Stimulated activated CD4-positive, alpha-beta T cell treated with anti-CD3 and anti-CD28 coated beads, TNF-alpha, amount 100 ng/mL, for 24 hours (primary cell): Measurements from ENCODE around the gene LYPD6B.

ENCODE experiments used
- DNase-seq, 3 experiments: peaks; one replicate each; pipeline ENCODE4 v3.0.0-alpha.2; 2020; ENCODE audit warnings: low read depth in 3 of 3

Gene LYPD6B

DNA sequence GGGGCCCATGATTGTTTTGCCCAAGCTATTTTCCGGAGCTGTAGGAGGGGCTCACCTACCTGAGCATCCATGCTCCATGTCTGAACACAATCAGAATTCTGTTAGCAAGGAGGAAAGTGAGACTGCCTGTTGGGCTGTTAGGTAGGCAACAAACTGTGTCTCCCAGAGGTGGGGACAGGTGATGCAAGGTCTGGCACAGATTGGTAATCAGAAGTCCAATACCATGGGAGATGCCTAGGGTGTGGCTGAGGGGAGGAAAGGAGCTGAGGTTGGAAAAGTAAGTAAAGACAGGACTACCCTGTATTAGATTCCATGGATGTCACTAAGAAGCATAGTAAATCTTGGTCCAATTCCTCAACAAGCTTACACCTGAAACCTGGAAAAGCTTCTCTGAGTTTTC lies 3.0 kb downstream of the LYPD6B start:
- no peak for DNase-seq

GRCh38 chr2:149042881-149043280 lies 4.4 kb downstream of the LYPD6B start:
- DNase-seq, result no peak

DNA sequence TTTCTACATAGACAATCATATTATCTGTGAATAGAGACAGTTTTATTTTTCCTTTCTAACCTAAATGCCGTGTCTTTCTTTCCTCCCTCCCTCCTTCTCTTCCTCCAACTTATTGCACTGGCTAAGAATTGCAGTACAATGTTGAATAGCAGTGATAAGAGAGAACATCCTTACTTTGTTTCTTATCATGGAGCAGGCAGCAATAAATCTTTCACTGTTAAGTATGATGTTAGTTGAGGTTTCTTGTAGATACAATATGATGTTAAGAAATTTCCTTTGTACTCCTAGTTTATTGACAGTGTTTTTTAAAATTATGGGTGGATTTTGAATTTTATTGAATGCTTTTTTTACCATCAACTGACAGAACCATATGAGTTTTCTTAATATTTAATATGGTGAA lies 6.0 kb downstream of the LYPD6B start:
- no peak for DNase-seq

DNA sequence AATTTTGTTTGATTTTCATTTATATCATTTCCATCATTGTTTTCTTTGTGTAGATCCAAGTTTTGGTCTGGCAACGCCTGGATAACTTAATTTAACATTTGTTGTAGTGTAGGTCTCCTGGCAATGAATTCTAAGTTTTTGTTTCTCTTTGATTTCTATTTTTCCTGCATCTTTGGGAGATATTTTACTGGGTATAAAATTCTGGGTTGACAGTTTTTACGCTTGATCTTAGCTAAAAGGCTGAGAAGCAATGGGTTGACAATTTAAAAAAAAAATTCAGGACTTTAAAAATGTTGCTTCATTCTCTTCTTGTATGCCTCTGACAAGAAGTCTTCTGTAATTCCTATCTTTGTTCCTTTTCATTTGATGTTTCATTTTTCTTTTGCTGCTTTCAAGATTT lies 8.6 kb downstream of the LYPD6B start:
- DNase-seq, result no peak

GRCh38 chr2:149049142-149049541 lies 10.6 kb downstream of the LYPD6B start:
- no peak for DNase-seq

- no peak for DNase-seq
Measured at GRCh38 chr2:149050188-149050587, 11.7 kb downstream of the LYPD6B start.

DNA sequence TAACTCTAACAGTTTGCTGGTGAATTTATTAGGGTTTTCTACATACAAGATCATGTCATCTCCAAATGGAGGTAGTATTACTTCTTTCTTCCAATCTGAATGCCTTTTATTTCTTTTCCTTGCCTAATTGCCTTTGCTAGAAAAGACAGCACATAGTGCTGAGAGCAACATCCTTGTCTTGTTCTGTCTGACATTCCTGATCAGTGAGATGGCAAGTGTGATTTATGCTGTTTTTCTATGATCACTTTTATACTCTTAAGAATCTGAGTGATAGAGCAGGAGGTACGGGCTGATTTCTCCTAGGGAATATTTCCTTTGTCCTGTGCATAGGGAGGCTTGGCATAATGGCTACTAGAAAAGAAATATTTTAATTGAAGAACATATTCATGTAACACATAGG lies 17.3 kb downstream of the LYPD6B start:
- DNase-seq, result no peak

- DNase-seq, result no peak
Measured at GRCh38 chr2:149056541-149057255, 18.2 kb downstream of the LYPD6B start.

DNA sequence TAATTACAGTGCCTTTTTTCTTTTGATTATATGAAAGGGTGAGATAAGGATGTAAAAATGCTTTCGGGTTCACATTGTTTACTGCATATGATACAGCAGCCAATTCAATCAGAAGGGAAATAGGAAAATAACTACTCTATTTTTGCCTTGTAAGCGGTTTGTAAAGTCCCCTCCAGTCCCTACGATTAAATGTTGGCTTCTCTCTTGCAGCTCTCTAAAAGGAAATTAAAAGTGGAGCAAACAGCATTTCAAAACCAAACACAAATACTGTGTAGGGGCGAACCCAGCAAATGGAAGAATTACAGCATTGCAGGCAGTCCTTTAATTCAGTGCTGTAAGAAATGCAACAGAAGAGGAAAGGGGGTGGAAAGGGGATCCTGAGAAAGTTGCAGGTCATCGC lies 18.9 kb downstream of the LYPD6B start:
- no peak for DNase-seq

DNA sequence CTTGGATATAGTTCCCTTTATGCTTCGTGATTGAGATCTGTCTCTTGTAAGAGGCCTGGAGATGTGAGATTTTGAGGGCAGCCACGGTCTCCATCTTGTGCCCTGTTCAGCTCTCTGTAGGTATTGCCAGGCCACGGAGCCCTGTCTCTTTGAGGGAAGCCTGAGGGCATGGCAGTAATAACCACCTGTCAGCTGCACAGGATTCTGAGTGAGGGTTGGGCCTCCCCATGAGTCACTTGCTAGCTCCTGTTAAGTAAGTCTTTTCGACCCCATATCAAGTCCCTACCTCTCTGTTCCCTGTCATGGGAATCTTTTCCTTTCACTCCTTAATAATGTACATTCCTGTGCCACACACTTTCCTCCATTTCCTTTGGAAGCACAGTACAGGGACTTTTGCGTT lies 20.4 kb downstream of the LYPD6B start:
- DNase-seq, result no peak

DNA sequence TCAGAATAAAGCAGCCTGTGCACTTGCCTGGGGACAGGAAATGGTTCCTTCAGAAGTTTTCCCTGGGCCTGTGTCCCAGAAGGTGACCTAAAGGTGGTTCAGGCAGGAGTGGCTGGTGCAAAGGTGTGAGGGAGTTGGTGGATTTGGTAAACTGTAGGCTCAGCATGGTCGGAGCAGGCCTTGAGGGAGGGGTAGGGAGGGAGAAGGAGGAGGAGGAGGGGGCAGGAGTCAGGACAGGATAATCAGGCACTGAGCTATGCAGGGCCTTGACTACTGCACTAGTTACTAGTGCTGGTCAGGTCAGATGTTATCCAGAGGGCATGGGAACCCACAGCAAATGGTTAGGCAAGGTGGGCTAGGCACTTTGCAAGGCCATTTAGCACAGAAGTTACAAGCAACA lies 21.3 kb downstream of the LYPD6B start:
- DNase-seq, result no peak

GRCh38 chr2:149061133-149061745 lies 22.7 kb downstream of the LYPD6B start:
- DNase-seq, result no peak

DNA sequence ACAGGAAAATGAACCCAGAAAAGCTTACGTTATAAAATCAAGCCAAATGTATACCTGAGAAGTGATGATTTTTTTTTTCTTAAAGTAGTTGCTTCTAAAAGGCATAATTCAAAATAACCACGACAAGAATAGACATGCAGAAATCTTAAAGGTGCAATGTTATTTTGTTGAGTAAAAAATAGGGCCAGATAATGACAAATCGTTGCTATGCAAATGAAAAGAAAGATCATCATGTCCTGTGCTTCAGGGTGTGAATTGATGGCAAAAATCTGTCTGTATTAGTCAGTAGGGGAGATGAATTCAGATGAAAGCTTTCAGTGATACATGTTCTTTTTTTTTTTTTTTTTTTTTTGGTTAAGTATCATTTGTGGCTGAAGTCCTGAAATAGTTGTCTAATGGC lies 24.0 kb downstream of the LYPD6B start:
- DNase-seq, result no peak

- no peak for DNase-seq
Measured at GRCh38 chr2:149063177-149063576, 24.7 kb downstream of the LYPD6B start.

- no peak for DNase-seq
Measured at GRCh38 chr2:149064365-149064841, 25.9 kb downstream of the LYPD6B start.

GRCh38 chr2:149064856-149065630 lies 26.5 kb downstream of the LYPD6B start:
- no peak for DNase-seq

DNA sequence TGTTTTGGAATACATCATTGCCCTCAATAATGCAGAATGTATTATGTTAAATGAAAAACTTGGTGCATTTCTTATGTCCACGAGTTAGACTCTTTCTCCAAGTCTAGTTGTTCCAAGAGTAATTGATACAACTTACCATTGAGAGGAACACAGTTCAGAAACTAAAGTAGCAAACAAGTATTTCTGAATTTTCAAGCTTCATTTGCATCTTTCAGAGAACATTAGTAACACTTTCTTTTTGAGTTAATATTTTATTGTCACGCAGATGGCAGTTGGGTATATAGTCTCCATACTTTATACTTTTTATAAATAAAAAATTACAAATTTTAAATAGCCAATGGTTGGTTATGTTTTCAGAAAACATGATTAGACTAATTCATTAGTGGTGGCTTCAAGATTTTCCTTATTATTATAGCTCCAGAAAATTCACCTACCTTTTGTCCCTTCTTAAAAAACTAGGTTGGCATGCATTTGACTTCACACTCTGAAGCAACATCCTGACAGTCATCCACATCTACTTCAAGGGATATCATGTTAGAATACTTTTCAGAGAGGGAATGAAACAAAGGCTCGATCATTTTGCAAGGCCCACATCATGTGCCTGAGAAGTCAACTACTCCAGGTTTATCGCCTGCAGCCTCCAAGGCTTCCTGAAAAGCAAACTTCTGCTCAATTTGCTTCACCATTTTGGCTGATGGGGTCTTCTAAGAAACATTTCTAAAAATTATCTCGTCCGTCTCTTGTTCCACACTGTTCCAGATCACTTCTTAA lies 29.9 kb downstream of the LYPD6B start:
- no peak for DNase-seq

DNA sequence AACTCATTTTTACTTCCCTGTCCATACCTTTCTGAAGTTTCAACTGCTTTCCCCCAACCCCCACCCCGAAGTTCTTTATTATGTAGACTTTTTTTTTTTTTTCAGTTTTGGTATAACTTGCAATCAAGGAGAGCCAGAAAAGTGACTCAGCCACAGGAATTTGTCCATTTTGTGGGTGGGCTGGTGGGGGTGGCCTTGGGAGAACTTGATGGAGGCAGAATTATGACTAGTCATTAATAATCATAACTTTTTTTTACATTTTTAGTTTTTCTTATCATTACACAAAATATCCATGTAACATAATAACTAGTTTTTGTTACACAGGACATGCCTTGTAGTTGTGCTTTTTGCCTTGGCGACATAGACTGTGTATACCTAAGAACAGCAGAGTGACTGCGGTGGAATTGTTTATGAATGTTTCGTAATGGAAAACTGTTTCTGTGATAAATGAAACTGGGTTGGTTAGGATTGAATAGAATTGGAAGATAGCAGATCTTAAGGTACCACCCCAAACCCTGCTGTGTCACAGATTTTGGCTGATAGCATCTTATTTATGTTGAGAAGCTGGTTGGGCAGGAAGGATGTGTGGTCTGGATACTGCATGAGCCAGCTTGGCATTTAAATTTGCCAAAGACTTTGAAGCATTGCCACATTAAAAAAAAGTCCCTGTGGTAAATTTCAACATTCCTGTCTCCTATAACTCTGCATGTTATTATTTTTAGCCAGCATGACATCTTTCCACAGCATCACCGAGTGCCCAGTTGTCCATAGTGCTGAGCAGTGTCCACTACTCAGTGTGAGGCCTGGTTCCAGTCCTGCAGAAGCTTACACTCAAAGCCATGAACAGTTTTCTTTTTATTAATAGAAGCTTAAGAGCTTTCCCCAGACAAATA lies 30.7 kb downstream of the LYPD6B start:
- peak in 1 of 3 experiments; percentile 9 for DNase-seq

- DNase-seq, result no peak
Measured at GRCh38 chr2:149070681-149071320, 32.3 kb downstream of the LYPD6B start.

DNA sequence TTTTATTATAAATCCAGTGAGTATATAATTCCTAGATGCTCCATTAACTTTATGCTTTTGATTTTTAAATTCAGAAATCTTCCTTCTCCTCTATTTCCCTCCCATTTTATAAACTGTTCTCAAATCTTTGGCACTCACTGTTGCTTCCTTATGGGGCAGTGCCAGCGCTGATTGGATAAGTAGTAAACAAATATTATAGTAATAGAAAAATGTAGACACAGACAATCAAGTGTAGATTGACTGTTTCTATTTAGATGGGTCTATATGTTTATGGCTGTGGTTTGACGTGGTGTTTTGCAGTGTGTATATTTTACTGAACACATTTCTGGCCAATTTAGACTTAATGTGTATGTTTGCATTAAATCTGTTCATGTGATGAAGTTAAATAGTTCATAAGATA lies 36.6 kb downstream of the LYPD6B start:
- no peak for DNase-seq

GRCh38 chr2:149075853-149076252 lies 37.4 kb downstream of the LYPD6B start:
- no peak for DNase-seq
